Panc1 (cell line): ENCODE results near the gene COQ9. TPM values are rescaled to one million over a fixed set of nuclear protein-coding genes. Genes with fewer than 3 reads are reported as not detected.

Experiments used
- ATAC-seq: fragments of 200-7000 bp; cut with Tn5 transposase; 2 replicates; pipeline ENCODE4 v1.9.1; 2020; ENCODE audit warnings: mild to moderate bottlenecking, moderate library complexity
- BruUV-seq: library from RNA; stranded (reverse); fragments of 400-500 nt; replicated peaks from 2 replicates; lab custom pipeline; 2021; lab: Mats Ljungman, UMichigan
- CTCF ChIA-PET: fragments of 300-600 bp; sonication (Branson Sonifier 250); formaldehyde crosslinking; loops from one replicate; lab custom pipeline; 2022; ENCODE audit warnings: antibody characterized with exemption; lab: Charles Lee
- POLR2A ChIA-PET: fragments of 300-600 bp; sonication (Branson Sonifier 250); formaldehyde crosslinking; loops from one replicate; lab custom pipeline; 2022; ENCODE audit warnings: antibody characterized with exemption; lab: Charles Lee
- DNase-seq: peaks from one replicate; pipeline ENCODE4 v3.0.0-alpha.2; 2010; ENCODE audit warnings: low read depth, low spot score
- H3K27ac ChIP-seq: 2 replicates; pipeline ENCODE4 v1.5.1; 2011; ENCODE audit warnings: mild to moderate bottlenecking, low read length, inconsistent platforms
- H3K27me3 ChIP-seq: fragments of 200-500 bp; sonication (Bioruptor generic); 2 replicates; pipeline ENCODE4 v1.6.0; 2014; ENCODE audit warnings: low read length, inconsistent platforms; ENCODE audit not compliant: control insufficient read depth, insufficient read depth
- H3K36me3 ChIP-seq: fragments of 200-500 bp; sonication (Bioruptor generic); 2 replicates; pipeline ENCODE4 v1.5.1; 2014; ENCODE audit warnings: inconsistent platforms, mild to moderate bottlenecking, low read length, moderate library complexity; ENCODE audit not compliant: control insufficient read depth, insufficient read depth
- H3K4me1 ChIP-seq: 2 replicates; pipeline ENCODE4 v1.5.1; 2011; ENCODE audit warnings: inconsistent platforms, mild to moderate bottlenecking, low read length, moderate library complexity; ENCODE audit not compliant: control insufficient read depth, insufficient read depth
- H3K4me3 ChIP-seq, 2 experiments: 2 replicates each; pipeline ENCODE4 v1.5.1; 2011 to 2012; ENCODE audit warnings: low read depth in 2 of 2, low read length in 2 of 2, mild to moderate bottlenecking in 2 of 2, inconsistent platforms in 1 of 2, moderate library complexity in 1 of 2
- H3K9me3 ChIP-seq: fragments of 200-500 bp; sonication (Bioruptor generic); 2 replicates; pipeline ENCODE4 v1.5.1; 2014; ENCODE audit warnings: low read depth, mild to moderate bottlenecking, inconsistent platforms, low read length, moderate library complexity; ENCODE audit not compliant: control insufficient read depth, insufficient read depth
- POLR2AphosphoS5 ChIP-seq: IDR thresholded peaks from 2 replicates; pipeline ENCODE4 v1.6.1; 2012; ENCODE audit warnings: mild to moderate bottlenecking, low read depth, low read length, moderate library complexity
- REST ChIP-seq, 2 experiments: IDR thresholded peaks; 2 replicates each; pipeline ENCODE4 v1.6.1; 2011 to 2012; ENCODE audit warnings: low read depth in 2 of 2, control low read depth in 1 of 2, low read length in 1 of 2, mild to moderate bottlenecking in 1 of 2, moderate library complexity in 1 of 2; ENCODE audit not compliant: insufficient read depth in 1 of 2
- SIN3A ChIP-seq: IDR thresholded peaks from 2 replicates; pipeline ENCODE4 v1.6.1; 2012; ENCODE audit warnings: low read depth, mild to moderate bottlenecking, low read length, moderate library complexity, borderline replicate concordance; ENCODE audit not compliant: insufficient read depth
- TCF7L2 ChIP-seq: IDR thresholded peaks from 2 replicates; pipeline ENCODE4 v1.6.1; 2011; ENCODE audit warnings: mild to moderate bottlenecking, low read depth, low read length, inconsistent platforms
- in situ Hi-C: cut with HindIII; loops from 2 replicates; pipeline ENCODE4 v1.10.0; 2016; ENCODE audit warnings: low sequenced_read_pairs, low pct_unique_long_range_greater_than_20kb
- intact Hi-C: fragments of 100-400 bp; cut with micrococcal nuclease; formaldehyde crosslinking; loops from one replicate; pipeline ENCODE4 v1.10.0; 2022; ENCODE audit not compliant: unreplicated experiment
- total RNA-seq: library from RNA; stranded (reverse); gene quantifications from one replicate; pipeline ENCODE4 v1.2.1, GENCODE V29; 2021; ENCODE audit not compliant: unreplicated experiment
- TF ChIP-seq, protein P1 (sequence below): fragments of 450-650 bp; IDR thresholded peaks from 2 replicates; pipeline ENCODE4 v1.5.1; 2017; ENCODE audit warnings: mild to moderate bottlenecking

The COQ9 gene
- total RNA-seq, 1 experiment from 2014 or later, result 48.5 TPM

DNA sequence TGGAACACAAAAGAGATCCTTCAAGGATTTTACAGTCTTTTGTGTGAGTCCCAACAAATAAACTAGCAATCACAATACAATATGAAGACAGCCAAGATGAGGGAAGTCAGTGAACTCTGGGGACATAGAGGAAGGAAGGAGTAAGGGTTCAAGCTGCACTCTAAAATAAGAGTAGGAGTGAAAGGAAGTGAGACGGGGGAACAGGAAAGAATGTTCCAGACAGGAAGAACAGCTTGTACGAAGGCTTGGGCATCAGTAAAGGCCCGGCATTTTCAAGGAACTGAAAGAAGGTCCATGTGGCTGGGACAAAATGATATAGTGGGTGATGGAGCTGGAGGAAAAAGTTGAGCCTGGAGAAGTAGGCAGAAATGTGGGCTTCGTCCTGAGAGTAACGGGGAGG, 38.2 kb upstream of the COQ9 start:
- ChIA-PET CTCF (no interaction called here), POLR2A (interaction anchor here (0.6 kb wide), 1 partner anchor 37 kb away, joined by 3 read pairs; the partner anchor contains the start of gene CX3CL1)
- no peak for TF ChIP-seq SIN3A
- TF ChIP-seq POLR2AphosphoS5, result no peak
- no peak for TF ChIP-seq TCF7L2
- TF ChIP-seq, protein P1, sequence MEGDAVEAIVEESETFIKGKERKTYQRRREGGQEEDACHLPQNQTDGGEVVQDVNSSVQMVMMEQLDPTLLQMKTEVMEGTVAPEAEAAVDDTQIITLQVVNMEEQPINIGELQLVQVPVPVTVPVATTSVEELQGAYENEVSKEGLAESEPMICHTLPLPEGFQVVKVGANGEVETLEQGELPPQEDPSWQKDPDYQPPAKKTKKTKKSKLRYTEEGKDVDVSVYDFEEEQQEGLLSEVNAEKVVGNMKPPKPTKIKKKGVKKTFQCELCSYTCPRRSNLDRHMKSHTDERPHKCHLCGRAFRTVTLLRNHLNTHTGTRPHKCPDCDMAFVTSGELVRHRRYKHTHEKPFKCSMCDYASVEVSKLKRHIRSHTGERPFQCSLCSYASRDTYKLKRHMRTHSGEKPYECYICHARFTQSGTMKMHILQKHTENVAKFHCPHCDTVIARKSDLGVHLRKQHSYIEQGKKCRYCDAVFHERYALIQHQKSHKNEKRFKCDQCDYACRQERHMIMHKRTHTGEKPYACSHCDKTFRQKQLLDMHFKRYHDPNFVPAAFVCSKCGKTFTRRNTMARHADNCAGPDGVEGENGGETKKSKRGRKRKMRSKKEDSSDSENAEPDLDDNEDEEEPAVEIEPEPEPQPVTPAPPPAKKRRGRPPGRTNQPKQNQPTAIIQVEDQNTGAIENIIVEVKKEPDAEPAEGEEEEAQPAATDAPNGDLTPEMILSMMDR, result no peak
- no peak for TF ChIP-seq REST (IDR thresholded peaks at IDR 0.05; ENCODE audit: insufficient read depth in 1 of 2, low read depth in 2 of 2, low read length in 1 of 2)
- ATAC-seq (no peak), DNase-seq (no peak)
- no peak overlapping the region for H3K4me3 ChIP-seq
- no peaks in the 10 kb centered on the region for H3K36me3 ChIP-seq
- in situ Hi-C loops, result no loop called here
- H3K9me3 ChIP-seq, result no peaks in the 10 kb centered on the region
- H3K27ac ChIP-seq, result no peak overlapping the region
- H3K4me1 ChIP-seq, result no peaks in the 10 kb centered on the region
- intact Hi-C loops, result no loop called here
- no peaks in the 10 kb centered on the region for H3K27me3 ChIP-seq
- no TSS peak for BruUV-seq

GRCh38 chr16:57409870-57410587, 37.2 kb upstream of the COQ9 start:
- POLR2A ChIA-PET, result interaction anchor here (0.6 kb wide), 1 partner anchor 38 kb away, joined by 3 read pairs; the partner anchor contains the start of gene CX3CL1
- Histone ChIP-seq H3K27me3 (no peaks in the 10 kb centered on the region), H3K4me3 (no peak overlapping the region), H3K36me3 (no peaks in the 10 kb centered on the region), H3K4me1 (no peaks in the 10 kb centered on the region), H3K27ac (no peak overlapping the region), H3K9me3 (no peaks in the 10 kb centered on the region)
- TF ChIP-seq SIN3A (no peak), POLR2AphosphoS5 (no peak)
- TF ChIP-seq, protein P1, result no peak
- intact Hi-C loops (no loop called here), in situ Hi-C loops (no loop called here)
- CTCF ChIA-PET, result interaction anchor here (0.6 kb wide), 1 partner anchor 202 kb away, joined by 3 read pairs; no protein-coding TSS in a partner anchor
- no peak for DNase-seq
- no TSS peak for BruUV-seq
- ATAC-seq, result no peak
